Nucleus accumbens (tissue), 56 donors: ENCODE results near the gene ME1.

Experiments
- DNase-seq, 56 donors: peaks; one replicate each; lab custom pipeline; 2025; lab: John Stamatoyannopoulos, UW

ME1 gene

GRCh38 chr6:83433177-83433576 is 2.3 kb upstream of the ME1 start:
- DNase-seq, result no peak

GRCh38 chr6:83432636-83433035 is 1.8 kb upstream of the ME1 start:
- no peak for DNase-seq

DNA sequence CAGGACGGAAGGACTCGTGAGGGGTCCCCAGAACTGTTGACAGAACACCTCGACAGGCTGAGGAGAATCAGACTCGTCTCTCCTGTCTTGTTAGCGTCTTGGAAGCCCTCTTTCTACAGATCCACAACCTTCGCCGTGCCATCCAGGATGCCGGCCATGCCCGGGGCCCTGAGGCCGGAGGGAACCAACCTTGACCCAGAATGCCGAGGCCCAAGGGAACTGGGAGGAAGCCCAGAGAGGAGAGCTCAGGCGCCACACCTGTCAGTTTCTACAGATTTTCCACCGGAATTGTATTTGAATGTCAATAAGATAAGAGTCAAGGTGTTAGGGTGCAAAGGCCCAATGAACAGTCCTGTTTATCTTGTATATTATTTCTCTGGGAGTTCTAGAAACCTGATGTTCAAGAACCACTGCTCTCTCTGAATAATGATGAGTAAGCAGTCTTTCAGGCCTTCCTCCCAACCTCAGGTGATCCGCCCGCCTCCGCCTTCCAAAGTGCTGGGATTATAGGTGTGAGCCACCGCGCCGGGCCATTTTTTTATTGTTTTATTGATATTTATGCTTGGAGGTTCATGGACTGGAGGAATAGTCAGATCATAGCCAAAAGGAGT is 799 bp upstream of the ME1 start:
- DNase-seq, result peak in 9 of 56 donors; percentile 18 to 49 (median 40)

DNA sequence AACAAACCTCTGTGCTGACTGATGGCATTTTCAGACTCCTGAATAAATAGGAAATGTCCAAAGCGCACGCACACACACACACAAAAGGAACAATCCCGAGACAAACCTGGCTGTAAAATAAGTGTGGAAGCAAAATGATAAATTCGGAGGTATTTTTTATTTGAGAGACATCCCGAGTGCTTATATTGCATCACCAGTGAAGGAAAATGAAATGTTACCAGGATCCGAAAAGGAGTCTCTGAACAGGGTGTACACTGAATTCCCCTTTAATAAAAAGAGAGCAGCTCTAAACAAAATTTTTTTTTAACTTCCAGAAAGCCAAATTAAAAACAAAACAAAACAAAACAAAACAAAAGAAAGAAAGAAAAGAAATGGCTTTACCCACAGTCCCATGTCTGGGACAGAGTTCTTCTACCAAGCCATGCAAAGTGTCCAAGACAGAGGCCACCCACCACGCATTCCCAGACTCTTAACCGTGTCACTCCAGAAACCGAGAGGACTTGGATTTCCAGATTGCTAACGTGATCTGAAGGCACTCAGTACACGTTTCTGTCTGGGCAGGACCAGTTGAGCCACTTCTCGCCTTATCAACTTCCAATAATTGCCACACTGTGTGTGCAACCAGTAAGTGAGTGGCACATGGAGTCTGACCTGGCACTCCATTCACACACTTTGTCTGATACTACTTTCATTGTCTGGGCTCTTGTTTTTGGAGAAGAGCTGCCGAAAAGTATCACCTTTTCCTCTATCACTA is 817 bp downstream of the ME1 start:
- peak in 31 of 56 donors; percentile 1 to 54 (median 24) for DNase-seq

DNA sequence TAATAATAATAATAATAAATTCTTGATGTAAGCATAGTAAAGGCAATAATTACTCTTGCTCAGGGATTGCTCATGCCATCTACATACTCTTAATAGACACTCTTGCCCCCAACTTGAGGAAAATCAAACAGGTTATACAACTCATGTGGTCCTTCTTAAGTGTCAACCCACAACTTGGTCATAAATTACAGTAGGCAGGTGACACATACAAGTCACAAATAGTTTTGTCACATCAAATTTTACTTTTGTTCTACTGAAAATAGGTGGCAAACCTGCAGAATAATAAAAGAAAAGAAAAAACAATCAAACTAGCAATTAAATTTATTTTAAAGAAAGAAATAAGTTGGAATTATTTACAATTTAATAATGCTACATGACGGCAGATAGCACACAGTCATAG is 1.6 kb downstream of the ME1 start:
- no peak for DNase-seq

- DNase-seq, result no peak
Measured at GRCh38 chr6:83424392-83425018, 6.3 kb downstream of the ME1 start.

DNA sequence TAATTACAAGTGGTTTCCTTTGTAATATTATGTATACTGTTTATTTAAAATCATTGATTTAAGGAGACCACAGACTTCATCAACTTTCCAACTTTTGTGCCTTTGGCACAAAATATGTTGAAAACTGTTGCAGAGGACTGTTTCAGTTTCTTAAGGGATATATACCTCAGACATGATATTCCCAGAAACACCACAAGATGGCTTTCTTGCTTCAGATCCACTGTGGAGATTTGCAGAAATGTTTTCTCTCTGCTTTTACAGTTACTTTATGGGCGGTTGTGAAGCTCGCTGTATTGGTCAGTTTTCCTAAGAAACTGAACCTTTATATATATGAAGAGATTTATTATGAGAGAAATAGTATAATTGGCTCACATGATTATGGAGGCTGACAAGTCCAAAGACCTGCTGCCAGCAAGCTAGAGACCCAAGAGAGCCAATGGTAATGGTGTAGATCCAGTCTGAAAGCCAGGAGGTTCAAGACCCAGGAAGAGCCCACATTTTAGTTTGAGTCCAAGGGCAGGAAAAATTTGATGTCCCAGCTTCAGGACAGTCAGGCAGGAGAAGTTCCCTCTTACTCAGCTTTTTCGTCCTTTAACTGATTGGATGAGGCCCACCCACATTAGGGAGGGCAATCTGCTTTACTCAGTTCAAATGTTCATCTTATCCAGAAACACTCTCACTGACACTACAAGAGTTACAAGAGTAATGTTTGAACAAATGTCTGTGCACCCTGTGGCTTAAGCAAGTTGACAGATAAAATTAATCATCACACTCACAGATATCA is 12.8 kb downstream of the ME1 start:
- no peak for DNase-seq

DNA sequence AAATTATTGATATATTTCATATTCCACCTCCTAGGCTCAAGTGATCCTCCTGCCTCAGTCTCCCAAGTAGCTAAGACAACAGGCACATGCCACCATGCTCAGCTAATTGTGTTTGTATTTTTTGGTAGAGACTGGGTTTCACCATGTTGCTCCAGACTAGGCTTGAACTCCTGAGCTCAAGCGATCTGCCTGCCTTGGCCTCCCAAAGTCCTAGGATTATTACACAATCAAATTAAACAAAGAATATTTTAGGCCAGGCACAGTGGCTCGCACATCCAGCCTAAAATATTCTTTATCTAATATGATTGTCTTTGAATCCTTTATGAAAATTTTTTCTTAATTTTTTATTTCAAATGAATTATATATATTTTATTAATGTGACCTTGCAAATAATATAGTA is 17.8 kb downstream of the ME1 start:
- no peak for DNase-seq

DNA sequence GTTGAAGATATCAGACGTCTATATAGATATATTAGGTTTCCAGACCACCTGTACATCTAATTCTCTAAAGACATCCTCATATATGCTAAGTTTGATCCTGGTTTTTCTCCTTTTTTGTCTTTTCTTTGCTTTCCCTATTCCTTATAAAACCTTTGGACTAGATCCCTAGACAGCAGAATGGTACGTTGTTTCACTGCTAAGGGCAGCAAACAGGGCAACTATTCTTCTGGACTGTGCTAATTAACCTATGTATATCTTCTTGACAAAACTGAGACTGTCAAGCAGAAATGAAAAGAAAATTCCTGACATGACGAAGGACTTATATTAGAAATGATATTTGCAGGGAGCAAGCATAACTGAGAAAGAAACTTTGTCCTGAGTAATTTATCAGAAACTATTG is 19.1 kb downstream of the ME1 start:
- no peak for DNase-seq

- no peak for DNase-seq
Measured at GRCh38 chr6:83403191-83403590, 27.7 kb downstream of the ME1 start.

- DNase-seq, result no peak
Measured at GRCh38 chr6:83389606-83390005, 41.2 kb downstream of the ME1 start.

- DNase-seq, result no peak
Measured at GRCh38 chr6:83385473-83385872, 45.4 kb downstream of the ME1 start.

- DNase-seq, result no peak
Measured at GRCh38 chr6:83384751-83385150, 46.1 kb downstream of the ME1 start.

DNA sequence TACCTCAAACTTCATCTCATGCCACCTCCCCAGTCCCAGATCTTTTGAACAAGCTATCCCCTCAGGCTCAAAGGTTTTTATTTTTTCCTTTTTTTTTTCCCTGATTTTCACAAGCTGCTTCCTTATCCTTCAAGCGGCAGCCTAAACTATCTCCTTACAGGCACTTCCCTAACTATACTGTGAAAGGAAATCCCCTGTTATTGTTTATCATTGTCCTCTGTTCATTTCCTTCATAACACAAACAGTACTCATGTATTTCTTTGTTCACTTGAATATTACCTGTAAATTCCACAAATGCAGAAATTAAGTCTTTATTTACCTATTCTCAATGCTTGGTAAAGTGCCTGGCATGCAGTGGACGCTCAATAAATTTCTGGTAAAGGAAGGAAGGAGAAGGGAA is 48.9 kb downstream of the ME1 start:
- no peak for DNase-seq

DNA sequence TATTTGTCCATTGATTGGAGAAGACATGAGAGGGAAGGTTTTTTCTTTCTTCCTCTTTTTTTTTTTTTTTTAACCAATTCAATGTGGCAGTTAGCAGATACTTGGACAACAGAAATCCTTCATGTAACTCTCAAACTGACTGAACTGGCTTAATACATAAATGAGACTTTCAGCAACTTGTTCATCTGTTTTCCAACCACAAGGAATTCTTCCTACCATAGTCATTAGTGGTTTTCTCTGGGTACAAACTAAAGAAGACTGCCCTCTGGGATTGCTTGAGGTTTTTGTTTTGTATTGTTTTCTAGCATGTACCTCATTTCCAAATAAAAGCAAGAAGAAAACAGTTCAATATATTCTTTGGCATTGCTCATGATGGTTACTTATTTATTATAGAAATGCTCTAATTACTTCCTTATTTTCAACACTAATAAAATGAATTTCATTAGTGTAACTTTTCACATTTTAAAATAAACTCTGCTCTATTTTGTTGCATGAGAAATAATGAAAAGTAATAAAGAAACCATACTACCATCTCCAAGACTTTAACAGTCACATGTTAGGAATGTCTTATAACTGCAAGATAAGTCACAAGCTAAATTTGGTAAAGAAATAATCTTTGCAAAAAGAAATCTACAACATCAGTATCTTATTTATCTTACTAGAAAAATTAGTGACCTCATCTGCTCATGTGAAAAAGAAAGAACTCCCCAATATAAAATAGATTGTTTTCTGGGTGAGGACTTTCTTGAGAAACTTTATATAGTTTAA is 52.0 kb downstream of the ME1 start:
- DNase-seq, result no peak

DNA sequence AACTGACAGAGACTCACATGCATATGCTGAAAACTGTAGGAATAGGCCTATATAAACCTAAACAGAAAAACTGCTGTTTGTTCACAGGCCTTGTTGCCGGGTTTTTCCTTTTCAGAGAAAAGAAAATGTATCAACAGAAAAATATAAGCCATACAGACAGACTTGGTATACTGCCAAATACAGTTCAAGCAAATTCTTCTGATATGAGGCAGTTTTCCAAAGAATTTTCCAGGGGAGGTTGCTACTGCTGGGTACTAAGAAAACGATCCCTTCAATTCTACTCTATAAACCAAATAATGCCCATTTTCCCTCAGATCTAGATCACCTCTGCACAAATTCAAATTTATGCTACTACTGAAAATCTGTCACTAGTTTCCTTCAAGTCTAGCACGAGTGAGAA is 59.4 kb downstream of the ME1 start:
- DNase-seq, result no peak

- DNase-seq, result no peak
Measured at GRCh38 chr6:83370567-83370966, 60.3 kb downstream of the ME1 start.

DNA sequence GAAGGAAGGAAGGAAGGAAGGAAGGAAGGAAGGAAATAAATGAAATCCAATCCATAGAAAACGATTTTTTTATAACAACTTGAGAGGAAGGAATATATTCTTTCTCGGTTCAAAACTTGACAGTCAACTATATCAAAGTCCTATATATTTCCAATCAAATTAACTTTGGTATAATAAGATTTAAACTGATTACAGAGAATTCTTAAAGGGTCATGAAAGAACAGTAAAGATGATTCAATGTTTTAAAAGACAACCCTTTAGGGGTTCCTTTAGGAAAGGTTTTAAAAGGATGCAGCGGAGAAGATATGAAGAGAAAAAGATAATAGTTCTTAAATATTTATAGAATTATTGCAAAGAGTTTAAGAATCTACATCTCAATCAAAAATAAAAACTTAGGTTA is 61.2 kb downstream of the ME1 start:
- no peak for DNase-seq

DNA sequence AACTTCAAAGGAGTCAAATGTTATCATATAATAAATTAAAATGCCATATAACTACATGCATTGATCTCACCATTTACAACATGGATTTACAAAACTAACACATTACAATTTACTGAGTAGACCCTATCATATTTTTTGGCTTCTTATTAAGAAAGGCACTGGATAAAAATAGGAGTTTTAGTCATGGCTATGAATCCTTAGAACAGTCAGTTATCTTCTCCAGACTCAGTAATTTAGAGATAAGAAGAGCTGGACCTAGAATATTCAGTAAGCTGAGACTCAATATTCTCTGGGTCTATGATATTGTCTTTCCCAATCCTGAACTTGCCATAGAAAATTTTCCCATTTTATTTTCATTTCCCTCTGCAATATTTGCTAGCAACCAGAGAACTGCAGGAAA is 62.3 kb downstream of the ME1 start:
- no peak for DNase-seq

- DNase-seq, result no peak
Measured at GRCh38 chr6:83367104-83367503, 63.7 kb downstream of the ME1 start.
